Amniotic epithelial cell (primary cell): ENCODE results near the gene DPPA3.
"Not testable (repeated sequence)": the region's sequence is repeated elsewhere in the genome, so short reads cannot be mapped to it uniquely, and the experiment has no call there.

Source experiments
- DNase-seq: peaks from one replicate; pipeline ENCODE4 v3.0.0-alpha.2; 2010; ENCODE audit warnings: low read depth

DPPA3 gene

GRCh38 chr12:7730984-7731383 is 19.8 kb downstream of the DPPA3 start:
- not testable (repeated sequence) for DNase-seq

- DNase-seq = no peak
Observed at GRCh38 chr12:7731486-7731885, 20.3 kb downstream of the DPPA3 start.

GRCh38 chr12:7732993-7733392 is 21.8 kb downstream of the DPPA3 start:
- no peak for DNase-seq

- DNase-seq = no peak
Observed at GRCh38 chr12:7747246-7747645, 36.0 kb downstream of the DPPA3 start, which contains the start of gene CLEC4C. TSS of gene CLEC4C (minus strand) at chr12:7747375. CDS start at chr12:7747348, 27 bp downstream.

- DNase-seq = no peak
Observed at GRCh38 chr12:7748852-7749251, 37.6 kb downstream of the DPPA3 start.

- no peak for DNase-seq
Observed at GRCh38 chr12:7749442-7749841, 38.2 kb downstream of the DPPA3 start.

- no peak for DNase-seq
Observed at GRCh38 chr12:7750350-7750749, 39.1 kb downstream of the DPPA3 start.

- DNase-seq = no peak
Observed at GRCh38 chr12:7751394-7751793, 40.2 kb downstream of the DPPA3 start.

GRCh38 chr12:7751941-7752922 is 41.0 kb downstream of the DPPA3 start:
- DNase-seq = not testable (repeated sequence)

GRCh38 chr12:7755668-7756067 is 44.4 kb downstream of the DPPA3 start:
- not testable (repeated sequence) for DNase-seq

GRCh38 chr12:7756993-7757392 is 45.8 kb downstream of the DPPA3 start:
- no peak for DNase-seq

- no peak for DNase-seq
Observed at GRCh38 chr12:7758766-7759140, 47.5 kb downstream of the DPPA3 start.
